ENCODE results near the gene SLC39A1.
"Not testable (repeated sequence)": the region's sequence is repeated elsewhere in the genome, so short reads cannot be mapped to it uniquely, and the experiment has no call there.

The SLC39A1 gene

DNA sequence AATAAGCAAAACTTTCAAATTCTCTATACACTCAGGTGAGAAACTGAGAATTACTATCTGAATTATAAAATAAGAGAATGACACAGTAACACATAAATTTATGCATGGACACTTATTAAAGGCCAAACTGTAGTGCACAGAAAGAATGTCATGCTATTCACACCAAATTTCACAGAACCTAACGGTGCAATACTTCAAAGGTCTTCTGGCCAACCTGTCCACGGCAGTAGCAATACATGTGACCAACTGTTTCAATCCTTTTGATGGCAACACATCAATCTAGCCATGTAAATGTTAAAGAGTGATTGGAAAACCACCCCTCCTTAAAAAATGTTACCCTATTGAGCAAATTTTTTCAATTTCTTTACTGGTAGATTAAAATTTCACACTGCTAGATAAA is 51.0 kb downstream of the SLC39A1 start:
- ChIA-PET POLR2A (no interaction called here), CTCF (interaction anchor here (0.9 to 2.0 kb wide), 2 partner anchors 29 to 115 kb away, joined by 3 to 8 read pairs; no protein-coding TSS in a partner anchor)
- TF ChIP-seq, protein P1, sequence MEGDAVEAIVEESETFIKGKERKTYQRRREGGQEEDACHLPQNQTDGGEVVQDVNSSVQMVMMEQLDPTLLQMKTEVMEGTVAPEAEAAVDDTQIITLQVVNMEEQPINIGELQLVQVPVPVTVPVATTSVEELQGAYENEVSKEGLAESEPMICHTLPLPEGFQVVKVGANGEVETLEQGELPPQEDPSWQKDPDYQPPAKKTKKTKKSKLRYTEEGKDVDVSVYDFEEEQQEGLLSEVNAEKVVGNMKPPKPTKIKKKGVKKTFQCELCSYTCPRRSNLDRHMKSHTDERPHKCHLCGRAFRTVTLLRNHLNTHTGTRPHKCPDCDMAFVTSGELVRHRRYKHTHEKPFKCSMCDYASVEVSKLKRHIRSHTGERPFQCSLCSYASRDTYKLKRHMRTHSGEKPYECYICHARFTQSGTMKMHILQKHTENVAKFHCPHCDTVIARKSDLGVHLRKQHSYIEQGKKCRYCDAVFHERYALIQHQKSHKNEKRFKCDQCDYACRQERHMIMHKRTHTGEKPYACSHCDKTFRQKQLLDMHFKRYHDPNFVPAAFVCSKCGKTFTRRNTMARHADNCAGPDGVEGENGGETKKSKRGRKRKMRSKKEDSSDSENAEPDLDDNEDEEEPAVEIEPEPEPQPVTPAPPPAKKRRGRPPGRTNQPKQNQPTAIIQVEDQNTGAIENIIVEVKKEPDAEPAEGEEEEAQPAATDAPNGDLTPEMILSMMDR (IDR thresholded peaks at IDR 0.05; ENCODE audit: control extremely low read depth, extremely low read depth, low read depth, missing control alignments): no peak
- no peak for DNase-seq (ENCODE audit: extremely low spot score)

DNA sequence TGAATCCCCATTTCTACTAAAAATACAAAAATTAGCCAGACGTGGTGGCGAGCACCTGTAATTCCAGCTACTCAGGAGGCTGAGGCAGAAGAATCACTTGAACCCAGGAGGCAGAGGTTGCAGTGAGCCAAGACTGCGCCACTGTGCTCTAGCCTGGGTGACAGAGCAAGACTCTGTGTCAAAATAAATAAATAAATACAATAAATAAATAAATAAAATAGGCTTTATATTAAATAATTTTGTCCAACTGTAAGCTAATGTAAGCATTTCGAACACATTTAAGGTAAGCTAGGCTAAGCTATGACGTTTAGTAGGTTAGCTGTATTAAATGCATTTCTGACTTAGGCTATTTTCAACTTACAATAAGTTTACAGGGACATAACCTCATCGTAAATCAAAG is 52.8 kb downstream of the SLC39A1 start:
- CTCF ChIA-PET: interaction anchor here (1.4 to 2.3 kb wide), 6 partner anchors 9 to 113 kb away, joined by 5 to 8 read pairs (median 6); partner anchors contain the start of gene GATAD2B
- POLR2A ChIA-PET: interaction anchor here (0.6 kb wide), 2 partner anchors 9 to 10 kb away, joined by 7 to 10 read pairs; no protein-coding TSS in a partner anchor

More for the DNA sequence above, 52.8 kb downstream of the SLC39A1 start:
- DNase-seq (ENCODE audit: extremely low spot score): not testable (repeated sequence)

All from GM10248 (cell line).